NCI-H2227 (cell line): ENCODE data around the gene RUFY1.
A peak's percentile ranks its signal among the peaks of the same experiment; 100 is the strongest.
"Not testable (repeated sequence)": the region's sequence is repeated elsewhere in the genome, so short reads cannot be mapped to it uniquely, and the experiment has no call there.

Source experiments
- DNase-seq: peaks from one replicate; lab custom pipeline; 2025; ENCODE audit not compliant: unreplicated experiment; lab: John Stamatoyannopoulos, UW

RUFY1 gene

DNA sequence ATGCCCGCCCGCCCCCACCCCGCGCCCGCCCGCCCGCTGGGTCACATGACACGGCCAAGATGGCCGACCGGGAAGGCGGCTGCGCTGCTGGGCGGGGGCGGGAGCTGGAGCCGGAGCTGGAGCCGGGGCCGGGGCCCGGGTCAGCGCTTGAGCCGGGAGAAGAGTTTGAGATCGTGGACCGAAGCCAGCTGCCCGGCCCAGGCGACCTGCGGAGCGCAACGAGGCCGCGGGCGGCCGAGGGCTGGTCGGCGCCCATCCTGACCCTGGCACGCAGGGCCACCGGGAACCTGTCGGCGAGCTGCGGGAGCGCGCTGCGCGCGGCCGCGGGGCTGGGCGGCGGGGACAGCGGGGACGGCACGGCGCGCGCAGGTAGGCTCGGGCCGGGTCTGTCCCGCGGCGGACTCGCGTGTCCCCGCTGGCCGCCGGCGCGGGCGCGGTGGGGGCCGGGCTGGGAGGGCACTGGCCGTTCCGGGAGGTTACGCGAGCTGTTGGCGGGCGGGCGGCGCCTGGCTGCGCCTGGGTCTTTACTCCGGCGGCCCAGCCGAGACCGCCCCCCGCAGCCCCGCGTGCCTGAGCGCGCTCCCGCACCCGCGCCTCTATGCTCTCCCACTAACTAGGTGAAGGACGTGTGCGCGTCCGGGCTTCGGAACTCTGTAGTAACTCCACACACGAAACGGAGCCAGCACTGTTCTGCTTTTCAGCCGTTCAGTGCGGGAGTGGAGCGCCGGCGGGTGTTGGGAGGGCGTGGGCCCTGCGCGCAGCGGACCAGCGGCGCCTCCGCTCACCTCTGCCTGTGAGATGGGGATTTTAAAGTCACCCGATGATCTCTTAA is at the start of gene RUFY1:
Gene RUFY1 (plus strand): TSS at position 44 of the 832 bp plus-strand sequence. CDS start 16 bp downstream, at position 60.
- peak; percentile 83 for DNase-seq

GRCh38 chr5:179501997-179502396 is 48.4 kb upstream of the RUFY1 start:
- not testable (repeated sequence) for DNase-seq

DNA sequence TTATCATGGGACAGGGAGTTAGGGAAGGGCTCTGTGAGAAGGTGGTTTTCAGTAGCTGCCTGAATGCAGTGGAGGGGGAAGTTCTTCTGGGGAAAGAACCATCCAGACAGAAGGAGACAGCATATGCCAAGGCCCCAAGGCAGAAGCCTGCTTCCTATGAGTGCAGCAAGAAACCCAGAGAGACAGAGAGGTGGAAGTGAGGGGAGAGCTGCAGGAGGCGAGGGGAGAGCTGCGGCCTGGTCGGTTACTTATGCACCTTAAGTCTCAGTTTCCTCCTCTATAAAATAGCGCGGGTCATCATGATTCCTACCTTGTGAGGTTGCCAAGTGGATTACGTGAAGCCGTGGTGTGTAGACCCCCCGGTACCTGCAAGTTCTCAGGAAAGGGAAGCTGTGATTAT is 47.9 kb upstream of the RUFY1 start:
- DNase-seq: not testable (repeated sequence)

- no peak for DNase-seq
Observed at GRCh38 chr5:179504191-179504590, 46.2 kb upstream of the RUFY1 start.

- DNase-seq: no peak
Observed at GRCh38 chr5:179504600-179505396, 45.6 kb upstream of the RUFY1 start.

DNA sequence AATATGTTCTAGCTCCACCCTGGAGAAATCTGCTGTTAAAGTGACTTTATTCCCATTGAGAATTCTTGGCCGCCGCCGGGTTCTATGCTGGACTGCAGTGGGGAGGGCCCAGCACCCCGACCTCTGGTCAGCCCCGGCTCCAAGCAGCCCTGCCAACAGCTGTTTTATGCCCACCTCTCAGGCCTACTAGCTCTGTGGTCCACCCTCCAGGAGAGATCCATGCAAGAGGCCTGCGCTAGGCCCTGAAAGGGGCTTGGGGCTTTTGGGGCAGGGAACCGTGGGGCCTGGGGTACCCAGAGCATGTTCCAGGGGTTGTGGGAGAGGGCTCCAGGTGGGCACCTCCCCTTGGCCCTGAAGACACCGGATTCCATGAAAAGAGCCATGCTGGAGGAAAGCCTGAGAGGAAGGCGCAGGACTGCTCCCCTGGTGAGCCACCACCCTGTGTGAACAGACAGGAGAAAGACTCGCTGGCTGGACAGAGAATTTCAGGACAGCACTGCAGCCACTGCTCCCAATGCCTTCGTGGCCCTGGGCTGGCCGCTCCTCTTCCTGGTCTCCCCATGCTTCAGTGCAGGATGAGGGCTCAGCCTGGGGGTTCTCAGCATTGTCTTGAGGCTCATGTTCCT is 44.6 kb upstream of the RUFY1 start:
- DNase-seq: no peak

DNA sequence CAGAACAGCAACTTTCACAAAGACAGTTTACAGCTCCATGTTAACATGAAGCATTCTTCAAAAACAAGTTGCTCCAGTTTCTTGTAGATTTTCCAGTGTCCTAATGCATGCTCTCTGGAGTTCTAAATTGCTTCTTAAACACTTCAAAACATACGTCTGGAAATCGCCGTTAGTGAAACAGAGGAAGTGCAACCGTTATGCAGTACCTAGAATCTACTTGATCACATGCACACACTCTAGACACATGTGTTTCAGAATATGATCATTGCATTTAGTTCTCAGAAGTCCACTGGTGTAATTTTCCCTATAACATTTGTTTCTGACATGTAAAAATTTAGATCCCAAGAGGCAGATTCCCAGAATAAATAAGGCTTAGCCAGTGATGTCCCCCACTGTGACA is 41.1 kb upstream of the RUFY1 start:
- no peak for DNase-seq

DNA sequence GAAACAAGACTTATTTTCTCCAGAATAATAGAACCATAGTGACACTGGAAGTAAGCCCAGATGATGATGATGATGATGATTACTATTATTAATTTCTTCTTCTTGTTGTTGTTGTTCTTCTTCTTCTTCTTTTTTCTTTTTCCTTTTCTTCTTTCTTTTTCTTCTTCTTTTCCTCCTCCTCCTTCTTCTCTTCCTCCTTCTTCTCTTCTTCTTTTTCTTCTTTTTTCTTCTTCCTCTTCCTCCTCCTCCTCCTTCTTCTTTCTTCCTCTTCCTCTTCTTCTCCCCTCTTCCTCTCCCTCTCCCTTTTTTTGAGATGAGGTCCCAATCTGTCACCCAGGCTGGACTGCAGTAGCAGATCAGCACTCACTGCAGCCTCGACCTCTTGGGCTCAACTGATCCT is 40.5 kb upstream of the RUFY1 start:
- DNase-seq: no peak

DNA sequence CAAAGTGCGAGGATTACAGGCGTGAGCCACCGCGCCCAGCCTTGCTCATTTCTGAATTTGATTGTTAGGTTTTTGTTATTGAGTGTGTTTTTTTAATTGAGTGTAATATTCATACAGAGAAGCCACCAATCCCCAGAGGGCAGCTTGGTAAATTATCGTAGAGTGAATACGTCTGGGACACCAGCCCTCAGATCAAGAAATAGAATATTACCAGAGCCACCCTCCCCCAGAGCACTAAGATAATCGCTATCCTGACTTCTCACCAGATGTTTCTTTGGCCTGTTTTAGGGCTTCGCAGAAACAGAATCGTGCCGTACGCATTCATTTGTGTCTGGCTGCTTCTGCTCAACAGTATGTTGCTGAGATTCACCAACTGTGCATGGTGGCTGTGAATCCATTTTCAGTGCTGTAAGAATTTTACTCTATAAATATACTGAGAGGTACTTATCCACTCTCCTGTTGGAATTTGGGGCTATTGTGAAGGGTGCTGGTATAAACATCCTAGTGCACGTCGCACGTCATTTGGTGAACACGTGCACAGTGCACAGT is 37.8 kb upstream of the RUFY1 start:
- no peak for DNase-seq

DNA sequence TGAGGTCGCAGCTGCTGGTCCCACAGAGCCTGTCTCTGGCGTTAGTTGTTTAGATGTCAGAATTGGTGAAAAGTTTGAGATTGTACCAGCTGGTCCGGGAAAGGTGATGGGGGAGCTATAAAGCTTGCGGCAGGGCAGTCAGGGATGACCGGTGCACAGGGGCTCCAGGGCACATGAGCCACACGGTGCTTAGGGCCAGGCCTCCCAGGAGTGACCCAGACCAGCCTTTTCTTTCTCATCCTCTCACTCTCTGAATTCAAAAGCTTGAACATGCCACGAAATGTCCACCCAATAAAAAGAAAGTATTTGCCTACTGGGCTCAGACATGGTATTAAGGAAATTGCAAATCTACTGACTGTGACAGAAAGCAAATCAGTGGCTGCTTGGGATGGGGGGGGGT is 34.9 kb upstream of the RUFY1 start:
- not testable (repeated sequence) for DNase-seq

- no peak for DNase-seq
Observed at GRCh38 chr5:179516221-179516620, 34.1 kb upstream of the RUFY1 start.

DNA sequence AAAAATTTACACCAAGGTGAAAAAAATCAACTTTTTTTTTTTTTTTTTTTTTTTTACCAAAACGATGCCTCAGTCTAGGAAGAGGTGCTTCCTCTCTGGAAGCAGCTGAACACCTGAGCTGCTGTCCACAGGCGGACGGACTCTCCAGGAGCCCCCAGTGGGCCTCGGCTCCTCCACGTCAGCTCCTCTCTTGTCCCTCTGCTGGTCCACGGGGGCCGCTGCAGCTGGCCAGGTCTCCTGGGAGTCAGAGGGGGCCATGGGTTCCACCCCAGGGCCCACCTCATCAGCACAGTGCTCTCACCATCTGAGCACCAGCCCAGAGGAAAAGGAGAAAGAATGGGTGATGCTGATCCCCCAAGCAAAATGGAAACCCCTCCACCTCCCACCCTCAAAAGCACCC is 32.6 kb upstream of the RUFY1 start:
- not testable (repeated sequence) for DNase-seq

DNA sequence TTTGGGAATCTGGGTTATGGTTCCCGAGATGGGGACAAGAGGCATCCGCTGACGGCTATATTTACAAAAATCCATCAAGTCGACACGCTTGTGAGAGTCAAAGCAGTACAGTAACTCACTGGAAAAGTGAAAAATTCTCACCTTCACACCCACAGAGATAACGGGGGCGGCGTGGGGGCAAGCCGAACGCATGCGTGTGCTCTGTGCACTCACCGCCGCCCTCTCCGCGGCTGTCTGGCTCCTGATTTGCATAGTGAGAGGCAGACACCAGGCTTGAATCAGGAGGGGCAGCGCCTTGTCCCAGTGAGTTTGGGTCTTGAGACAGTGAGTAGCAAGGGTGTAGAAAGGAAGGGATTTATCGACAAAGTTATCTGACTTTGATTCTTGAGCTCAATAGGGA is 32.0 kb upstream of the RUFY1 start:
- DNase-seq: not testable (repeated sequence)

- DNase-seq: not testable (repeated sequence)
Observed at GRCh38 chr5:179519416-179520070, 30.8 kb upstream of the RUFY1 start.

DNA sequence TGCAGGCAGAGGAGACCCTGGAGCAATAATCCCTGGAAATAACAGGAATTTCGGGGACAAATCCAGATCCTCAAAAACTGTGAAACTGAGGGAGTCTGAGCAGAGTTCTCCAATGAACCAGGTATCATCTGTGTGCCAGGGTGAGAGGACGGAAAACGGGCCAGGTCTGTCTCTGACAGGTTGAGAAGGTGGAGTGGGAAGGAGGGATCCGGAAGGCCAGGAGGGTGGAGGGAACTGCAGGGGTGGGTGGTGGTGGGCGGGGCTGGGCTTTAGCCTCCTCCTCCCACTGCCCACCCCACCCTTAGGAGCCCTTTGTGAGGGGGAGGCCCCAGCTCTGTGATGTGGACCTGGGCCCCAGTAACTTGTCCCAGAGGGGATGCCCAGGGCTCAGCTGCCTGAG is 28.2 kb upstream of the RUFY1 start:
- DNase-seq: not testable (repeated sequence)

GRCh38 chr5:179526978-179527377 is 23.4 kb upstream of the RUFY1 start:
- no peak for DNase-seq

DNA sequence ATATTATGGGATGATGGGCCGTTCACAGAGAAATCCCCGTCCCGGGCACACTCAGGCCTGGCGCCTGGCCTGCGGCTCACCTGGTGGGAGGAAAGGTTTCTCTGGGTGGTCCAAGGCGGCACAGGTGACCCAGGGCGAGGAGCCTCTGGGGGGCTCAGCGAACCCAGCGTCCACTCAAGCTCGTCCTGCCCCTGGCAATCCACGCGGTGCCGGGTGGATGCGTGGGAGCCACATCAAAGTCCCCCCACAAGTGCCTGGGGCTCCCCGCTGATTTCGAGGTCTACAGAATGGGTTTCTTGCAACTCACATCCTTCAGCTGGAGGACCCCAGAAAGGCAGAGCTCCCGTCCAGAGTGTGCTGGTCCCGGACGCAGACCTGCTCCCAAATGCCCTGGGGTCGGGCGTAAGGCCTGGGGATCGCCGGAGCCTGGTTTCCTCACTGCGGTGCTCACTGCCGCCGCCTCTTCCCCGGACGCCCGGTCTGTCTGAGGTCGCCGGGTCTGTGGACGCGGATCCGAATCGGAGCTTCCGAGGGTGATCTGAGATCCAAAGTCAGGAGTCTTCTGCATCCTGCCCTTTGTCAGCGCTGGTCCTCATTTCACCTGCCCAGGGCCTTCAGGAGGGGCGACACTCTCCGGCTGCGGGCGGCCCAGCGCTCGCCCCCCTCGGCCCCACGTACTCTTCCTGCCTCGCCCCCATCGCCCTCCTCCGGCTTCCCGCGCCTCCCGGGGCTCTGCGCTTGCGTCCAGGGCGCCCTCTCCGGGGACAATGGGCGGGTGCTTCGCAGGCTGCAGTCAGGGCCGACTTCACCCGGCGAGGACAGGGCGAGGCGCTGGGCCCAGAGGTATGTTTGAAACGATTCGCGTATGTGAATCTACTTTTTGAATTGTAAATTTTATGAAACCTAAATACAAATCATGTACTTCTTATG is 20.0 kb upstream of the RUFY1 start:
- no peak for DNase-seq

DNA sequence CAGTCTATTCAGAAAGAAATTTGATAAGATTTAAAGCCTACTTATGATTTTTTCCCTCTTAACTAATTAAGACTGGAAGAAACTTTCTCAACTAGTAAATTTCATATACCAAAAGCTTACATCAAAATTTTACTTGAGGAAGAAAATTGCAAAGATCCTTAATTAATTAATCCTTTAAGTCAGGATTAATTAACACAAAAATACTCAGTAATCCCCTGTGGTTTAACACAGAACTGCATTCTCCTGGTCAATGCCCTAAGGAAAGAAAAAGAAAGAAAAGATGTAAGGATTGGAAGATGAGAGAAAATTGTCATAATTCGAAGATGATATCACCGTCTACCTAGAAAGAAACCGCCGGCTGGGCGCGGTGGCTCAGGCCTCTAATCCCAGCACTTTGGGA is 17.3 kb upstream of the RUFY1 start:
- no peak for DNase-seq

DNA sequence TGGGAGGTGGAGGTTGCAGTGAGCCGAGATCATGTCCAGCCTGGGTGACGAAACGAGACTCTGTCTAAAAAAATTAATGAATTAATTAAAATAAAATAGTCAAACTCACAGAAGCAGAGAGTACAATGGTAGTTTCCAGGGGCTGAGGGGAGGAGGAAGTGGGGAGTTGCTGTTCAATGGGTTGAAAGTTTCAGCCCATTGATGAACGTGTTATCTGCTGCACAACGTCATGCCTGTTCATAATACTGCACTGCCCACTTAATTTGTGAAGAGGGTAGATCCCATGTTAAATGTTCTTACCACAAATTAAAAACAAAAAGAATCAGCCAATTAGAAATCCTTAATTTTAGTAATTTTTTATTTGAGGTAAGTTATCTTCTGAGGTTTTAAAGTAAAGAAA is 16.4 kb upstream of the RUFY1 start:
- no peak for DNase-seq

DNA sequence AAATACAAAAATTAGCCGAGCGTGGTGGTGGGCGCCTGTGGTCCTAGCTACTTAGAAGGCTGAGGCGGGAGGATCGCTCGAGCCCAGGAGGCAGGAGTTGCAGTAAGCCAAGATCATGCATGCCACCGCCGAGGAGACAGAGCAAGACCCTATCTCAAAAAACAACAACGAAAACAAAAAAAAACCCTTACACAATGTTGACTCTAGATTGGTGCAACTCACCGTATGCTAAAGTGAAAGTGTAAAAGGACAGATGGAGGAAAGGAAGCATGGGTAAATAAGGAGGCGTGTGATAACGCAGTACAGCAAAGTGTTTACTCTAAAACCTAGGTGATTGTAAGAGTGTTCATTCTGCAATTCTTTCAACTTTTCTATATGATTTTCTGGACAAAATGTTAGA is 15.9 kb upstream of the RUFY1 start:
- no peak for DNase-seq
